ENCODE data around the gene AUTS2.

- TF ChIP-seq CTCF (conservative IDR thresholded peaks at IDR 0.05; ENCODE audit: low read length) (no peak), EZH2phosphoT487 (IDR thresholded peaks at IDR 0.05; ENCODE audit: borderline replicate concordance) (no peak)
Measured at GRCh38 chr7:70579397-70580097, 981.3 kb downstream of the AUTS2 start.
